Measurements from ENCODE around the gene NFATC1.

Gene NFATC1

DNA sequence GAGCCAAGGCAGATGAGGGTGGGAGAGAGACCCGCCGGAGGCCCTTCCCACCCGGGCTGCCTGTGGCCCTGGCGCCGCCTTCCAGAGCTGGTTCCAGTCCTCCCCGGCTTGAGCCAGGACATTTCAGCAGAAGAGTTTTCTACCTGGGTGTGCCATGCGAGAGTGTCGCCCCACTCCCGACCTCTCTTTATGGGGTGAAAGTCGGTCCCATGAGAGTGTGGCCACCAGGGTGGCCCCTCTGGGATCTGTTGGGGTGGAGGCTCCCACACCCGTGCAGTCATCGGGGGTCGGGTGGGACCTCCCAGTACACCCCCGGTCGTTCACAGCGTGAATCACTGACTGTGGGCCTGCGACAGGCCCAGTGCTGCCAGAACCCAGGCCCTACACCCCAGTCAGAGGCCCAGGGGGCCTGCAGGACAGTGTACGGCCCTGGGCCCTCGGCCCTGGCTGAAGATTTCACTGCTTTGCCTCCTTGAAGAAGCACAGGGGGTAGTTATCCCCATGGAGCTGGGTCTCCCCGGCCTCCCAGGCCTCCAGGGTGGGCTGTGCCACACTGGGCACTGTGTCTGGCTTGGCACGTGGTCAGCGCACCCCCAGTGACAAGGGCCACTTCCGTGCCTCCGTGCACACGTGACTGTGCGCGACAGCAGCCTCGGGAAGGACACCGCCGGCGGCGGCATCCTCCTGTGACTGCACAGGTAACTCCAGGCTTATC lies 5.9 kb downstream of the NFATC1 start:
- H3K4me3 ChIP-seq (ENCODE audit: low read depth, low read length), result no peak overlapping the region
- DNase-seq (ENCODE audit: low read depth), result no peak

DNA sequence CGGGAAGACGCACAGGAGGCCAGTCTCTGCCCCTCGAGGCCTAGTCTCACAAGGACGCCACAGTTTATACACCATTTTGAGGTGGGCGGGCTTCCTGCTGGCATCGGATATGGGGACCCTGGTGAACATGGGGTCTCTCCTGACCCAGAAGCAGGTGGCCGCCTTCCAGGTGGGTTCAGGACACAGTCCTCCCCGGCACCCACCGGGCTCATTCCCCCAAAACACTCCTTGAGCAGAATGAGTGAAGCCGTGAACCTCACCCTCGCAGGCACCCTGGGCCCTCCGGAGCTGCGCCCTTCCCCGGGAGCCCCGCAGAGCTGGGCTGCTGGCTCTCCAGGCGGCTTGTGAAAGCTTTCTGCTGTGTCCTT lies 6.5 kb downstream of the NFATC1 start:
- no peak for DNase-seq (ENCODE audit: low read depth)

DNA sequence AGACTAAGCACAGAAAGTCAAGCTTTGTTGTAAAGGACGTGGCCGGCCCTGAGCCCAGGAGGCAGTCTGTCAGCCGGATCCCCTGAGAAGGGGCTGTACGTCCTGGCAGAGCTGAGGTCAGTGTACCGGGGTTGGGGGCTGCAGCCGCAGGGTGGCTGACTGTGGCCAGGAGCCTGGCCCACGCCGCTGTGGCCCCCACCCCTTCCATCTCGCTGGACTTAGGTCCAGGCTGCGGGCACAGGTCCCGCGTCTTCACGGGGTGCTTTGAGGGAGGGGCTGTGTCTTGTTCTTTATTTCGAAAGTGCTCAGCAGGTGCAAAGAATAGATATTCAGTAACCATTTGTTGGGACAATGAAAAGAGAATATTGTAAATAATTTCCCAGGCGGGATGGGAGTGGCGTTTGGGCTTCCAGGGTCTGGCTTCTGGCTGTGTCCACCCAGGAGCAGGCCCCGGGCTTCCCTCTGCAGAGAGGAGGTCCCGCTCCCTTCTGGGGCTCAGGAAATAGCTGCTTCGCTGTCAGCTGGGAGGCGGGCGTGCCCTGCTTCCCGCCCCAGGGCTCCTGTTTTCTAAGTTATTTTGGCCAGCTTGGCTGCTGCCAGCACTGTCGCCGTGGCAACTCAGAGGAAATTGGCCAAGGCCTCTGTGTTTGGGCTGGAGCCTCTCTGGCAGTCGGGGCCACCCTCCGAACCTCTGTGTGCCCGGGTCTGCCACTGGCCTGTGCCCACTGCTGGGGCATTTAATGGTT lies 7.4 kb downstream of the NFATC1 start:
- H3K4me3 ChIP-seq (ENCODE audit: low read depth, low read length), result no peak overlapping the region
- DNase-seq (ENCODE audit: low read depth), result no peak

More for the DNA sequence above, 6.5 kb downstream of the NFATC1 start:
- no peak overlapping the region for H3K4me3 ChIP-seq (ENCODE audit: low read depth, low read length)

DNA sequence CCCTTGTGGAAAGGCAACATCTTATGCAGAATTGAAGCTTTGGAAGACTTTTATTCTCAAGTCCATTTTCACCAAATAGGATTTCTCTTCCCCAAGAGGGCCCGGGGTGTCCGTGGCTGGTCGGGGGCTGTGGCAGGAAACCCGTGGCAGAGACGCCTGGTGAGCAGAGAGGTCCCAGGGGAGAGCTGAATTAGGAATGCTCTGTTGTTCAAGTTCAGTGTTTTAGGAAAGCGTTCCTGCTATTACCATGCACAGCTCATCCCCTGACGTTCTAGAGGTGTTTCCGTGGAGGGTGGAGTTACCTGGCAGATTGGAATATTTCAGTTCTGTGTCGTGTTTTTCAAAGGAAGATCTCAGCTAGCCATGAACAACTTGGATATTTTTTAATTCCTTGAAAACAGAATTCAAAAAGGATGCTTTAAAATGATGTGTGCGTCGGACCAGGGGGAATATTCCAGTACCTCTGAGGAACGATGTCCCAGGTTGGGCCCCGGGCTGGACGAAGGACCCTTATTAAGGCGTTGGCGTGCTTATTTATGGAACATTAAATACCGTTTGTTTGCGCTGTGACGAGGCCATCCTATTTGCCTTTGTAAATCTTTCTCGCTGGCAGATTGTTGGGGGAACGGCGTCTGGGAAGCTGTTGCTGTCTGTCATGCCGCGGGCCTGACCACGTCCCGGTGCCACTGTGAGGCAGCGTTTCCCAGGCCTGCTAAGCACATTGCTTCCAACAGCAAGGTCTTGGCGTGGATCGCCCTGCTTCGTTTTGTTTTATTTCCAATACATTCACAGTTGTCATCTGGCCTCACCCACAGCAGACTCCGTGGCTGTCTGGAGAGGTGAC lies 8.2 kb downstream of the NFATC1 start:
- H3K4me3 ChIP-seq (ENCODE audit: low read depth, low read length), result no peak overlapping the region
- DNase-seq (ENCODE audit: low read depth), result no peak

DNA sequence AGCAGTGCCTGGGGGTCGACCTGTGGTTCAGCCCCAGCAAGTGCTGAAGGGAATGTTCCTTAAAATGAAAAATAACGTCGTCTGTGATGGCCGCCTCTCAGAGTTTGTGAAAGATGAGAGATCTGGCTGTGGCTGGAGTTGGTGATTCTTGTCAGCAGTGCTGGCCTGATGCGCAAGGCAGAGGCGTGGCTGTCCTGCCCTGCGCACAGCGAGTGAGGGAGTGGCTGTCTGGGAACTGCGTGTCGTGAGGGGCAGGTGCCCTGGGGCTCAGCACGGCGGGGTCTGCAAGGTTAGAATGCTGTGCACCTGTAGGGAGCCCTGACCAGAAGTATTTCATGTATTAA lies 8.8 kb downstream of the NFATC1 start:
- H3K4me3 ChIP-seq (ENCODE audit: low read depth, low read length), result no peak overlapping the region
- DNase-seq (ENCODE audit: low read depth), result no peak

DNA sequence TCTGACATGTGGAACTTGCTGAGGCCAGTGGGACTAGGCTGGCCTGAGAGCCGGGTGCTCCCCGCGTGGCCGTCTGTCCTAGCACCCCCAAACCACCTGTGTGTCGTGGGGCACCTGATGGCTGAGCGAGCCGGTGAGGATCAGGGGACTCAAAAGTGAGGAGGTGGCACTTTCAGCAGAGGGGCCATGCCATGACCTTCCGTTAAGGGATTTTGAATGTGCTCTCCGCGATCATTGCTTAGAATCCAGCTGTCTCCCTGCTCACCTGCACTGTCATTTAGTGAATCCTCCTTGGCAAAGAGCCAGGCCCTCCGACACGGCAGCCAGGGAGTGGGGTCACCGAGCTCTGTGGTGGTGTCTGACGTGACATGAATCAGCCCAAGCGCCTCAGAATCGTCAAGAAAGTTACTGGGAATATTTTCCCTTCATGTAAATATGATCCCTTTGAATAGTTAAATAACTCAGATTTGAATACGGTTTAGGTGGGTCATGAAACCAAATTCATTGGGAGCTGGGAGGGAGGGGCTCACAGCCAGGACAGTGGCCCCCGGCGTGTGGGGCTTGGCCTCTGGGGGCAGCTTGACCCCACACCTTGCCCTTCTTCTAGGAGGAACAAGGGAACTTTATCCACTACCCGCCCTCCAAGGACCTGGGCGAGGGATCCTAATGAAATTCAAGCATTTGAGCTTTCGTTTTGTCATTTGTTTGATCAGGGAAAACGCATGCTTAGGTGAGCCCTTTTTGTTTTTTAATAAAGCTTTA lies 9.5 kb downstream of the NFATC1 start:
- no peak for DNase-seq (ENCODE audit: low read depth)
- H3K4me3 ChIP-seq (ENCODE audit: low read depth, low read length), result no peak overlapping the region

DNA sequence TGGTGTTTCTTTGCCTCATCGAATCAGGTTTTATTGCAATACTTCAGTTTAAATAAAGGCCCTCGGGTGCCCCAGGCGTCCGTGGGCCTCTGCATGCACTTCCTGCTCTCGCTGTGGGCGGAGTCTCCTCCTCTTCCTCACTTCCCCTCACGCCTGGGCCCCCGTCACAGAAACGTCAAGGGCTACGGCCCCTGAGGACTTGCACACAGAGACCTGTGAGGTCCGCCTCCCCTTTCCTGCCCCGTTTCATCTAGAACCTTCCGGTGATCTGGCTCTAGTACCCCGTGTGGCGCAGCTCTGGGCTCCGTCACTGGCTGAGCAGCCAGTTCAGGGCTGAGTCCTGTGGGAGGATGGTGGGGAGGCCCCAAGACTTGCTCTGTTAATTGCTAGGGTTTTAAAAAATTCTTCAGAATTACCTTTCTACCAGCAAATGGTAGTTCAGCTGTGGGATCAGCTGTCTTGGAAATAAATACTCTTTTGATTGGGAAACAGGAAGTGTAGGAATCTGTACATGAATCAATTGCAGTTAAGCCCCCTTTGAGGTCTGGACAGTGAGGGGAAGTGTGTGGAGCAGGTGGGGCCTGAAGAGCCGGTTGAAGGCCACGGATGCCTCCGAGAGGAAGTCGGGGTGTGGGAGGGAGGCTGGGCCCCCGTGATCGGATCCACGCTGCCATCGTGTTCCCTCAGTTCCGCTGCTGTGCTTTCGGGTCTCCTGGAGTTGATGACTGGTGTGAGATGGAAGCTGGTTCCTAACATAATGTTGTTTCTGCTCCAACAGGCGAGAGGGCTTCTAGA lies 10.2 kb downstream of the NFATC1 start:
- no peak overlapping the region for H3K4me3 ChIP-seq (ENCODE audit: low read depth, low read length)
- no peak for DNase-seq (ENCODE audit: low read depth)

DNA sequence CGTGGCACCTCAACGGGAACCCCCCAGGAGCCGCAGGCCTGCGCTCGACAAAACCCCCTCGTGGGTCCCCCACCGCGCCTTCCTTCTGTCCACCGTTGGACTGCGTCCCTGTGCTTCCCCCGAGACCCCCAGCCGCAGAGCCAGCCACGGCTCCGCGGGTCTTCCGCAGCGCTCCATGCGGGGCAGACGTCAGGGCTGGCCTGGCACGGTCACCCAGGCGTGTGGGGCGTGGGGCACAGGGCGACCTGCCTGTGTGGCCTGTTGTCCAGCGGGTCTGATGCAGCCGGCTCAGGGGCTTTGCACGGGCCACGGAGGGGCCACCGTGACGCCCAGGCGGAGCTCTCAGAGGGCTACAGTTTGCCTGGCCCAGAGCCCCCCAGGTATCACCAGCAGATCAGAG lies 11.0 kb downstream of the NFATC1 start:
- DNase-seq (ENCODE audit: low read depth), result no peak
- H3K4me3 ChIP-seq (ENCODE audit: low read depth, low read length), result no peak overlapping the region

DNA sequence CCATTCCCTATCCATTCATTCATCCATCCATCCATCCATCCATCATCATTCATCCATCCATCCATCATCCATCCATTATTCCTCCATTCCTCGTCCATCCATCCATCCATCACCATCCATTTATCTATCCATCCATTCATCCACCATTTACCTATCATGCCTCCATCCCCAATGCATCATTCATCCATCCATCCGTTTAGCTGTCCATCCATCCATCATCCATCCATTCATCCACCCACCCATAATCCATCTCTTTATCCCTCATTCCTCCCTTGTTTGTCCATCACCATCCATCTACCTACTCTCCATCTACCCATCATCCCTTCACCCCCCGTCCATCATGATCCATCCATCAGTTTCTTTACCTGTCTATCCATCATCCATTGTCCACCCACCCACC lies 13.6 kb downstream of the NFATC1 start:
- no peak for DNase-seq (ENCODE audit: low read depth)
- H3K4me3 ChIP-seq (ENCODE audit: low read depth, low read length), result no peak overlapping the region

DNA sequence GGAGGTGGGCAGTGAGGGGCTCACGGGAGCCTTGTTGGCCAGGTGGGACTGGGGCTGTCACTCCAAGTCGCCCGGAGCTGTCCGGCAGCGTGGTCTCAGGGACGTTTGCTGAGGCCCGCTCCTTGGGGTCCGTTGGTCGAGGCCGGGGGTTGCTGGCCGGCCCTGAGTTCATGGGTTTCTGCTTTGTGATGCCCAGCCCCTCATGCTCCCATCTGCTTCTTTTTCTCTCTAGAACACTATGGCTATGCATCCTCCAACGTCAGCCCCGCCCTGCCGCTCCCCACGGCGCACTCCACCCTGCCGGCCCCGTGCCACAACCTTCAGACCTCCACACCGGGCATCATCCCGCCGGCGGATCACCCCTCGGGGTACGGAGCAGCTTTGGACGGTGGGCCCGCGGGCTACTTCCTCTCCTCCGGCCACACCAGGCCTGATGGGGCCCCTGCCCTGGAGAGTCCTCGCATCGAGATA lies 14.5 kb downstream of the NFATC1 start:
- DNase-seq (ENCODE audit: low read depth), result no peak
- H3K4me3 ChIP-seq (ENCODE audit: low read depth, low read length), result no peak overlapping the region

DNA sequence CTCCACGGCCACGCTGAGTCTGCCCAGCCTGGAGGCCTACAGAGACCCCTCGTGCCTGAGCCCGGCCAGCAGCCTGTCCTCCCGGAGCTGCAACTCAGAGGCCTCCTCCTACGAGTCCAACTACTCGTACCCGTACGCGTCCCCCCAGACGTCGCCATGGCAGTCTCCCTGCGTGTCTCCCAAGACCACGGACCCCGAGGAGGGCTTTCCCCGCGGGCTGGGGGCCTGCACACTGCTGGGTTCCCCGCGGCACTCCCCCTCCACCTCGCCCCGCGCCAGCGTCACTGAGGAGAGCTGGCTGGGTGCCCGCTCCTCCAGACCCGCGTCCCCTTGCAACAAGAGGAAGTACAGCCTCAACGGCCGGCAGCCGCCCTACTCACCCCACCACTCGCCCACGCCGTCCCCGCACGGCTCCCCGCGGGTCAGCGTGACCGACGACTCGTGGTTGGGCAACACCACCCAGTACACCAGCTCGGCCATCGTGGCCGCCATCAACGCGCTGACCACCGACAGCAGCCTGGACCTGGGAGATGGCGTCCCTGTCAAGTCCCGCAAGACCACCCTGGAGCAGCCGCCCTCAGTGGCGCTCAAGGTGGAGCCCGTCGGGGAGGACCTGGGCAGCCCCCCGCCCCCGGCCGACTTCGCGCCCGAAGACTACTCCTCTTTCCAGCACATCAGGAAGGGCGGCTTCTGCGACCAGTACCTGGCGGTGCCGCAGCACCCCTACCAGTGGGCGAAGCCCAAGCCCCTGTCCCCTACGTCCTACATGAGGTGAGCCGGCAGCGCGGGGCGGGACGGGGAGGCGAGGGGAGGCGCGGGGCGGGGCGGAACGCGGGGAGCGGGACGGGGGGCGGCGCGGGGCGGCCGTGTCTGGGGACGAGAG lies 15.2 kb downstream of the NFATC1 start:
- H3K4me3 ChIP-seq (ENCODE audit: low read depth, low read length), result no peak overlapping the region
- no peak for DNase-seq (ENCODE audit: low read depth)

DNA sequence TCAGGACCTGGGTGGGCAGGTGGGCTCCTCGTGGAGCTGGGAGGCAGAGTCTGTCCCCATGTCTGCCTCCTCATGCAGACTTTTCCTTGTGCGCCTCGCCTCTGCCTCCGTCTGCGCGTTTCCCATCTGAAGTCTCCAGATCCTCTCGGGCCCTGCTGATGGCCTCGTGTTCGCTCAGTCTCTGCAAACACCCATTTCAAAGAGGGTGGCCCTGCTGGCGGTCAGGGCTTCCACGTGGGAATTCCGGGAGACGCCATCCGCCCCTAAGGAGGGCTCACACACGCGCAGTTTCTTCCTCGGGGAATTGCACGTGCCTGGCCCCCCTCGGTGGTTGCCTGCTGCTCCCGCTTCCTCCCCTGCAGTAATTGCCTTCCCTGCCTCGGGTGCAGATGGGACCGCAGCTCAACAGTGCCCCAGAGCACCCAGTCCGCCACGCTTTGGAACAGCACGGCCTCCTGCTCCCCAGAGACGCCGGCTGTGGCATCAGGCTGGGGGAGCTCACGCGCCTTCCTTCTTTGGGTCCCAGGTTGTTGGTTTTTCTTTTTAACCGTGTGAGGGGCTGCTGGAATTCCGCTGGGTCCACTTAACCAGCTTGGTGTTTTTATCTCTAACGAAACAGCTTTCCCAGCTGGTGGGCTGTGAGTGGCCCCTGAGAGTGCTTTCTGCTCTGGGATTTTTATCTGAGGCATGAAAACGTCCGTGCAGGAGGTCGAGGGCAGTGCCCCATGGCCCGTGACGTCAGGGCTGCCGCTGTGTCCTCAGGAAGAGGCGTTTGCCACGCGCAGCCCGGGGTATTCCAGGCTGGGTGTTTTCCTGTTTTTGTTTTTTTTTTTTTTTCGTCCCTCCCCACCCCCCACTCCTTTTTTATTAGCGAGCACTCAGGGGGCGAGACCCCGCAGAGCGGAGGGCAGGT lies 16.1 kb downstream of the NFATC1 start:
- H3K4me3 ChIP-seq (ENCODE audit: low read depth, low read length), result no peak overlapping the region
- no peak for DNase-seq (ENCODE audit: low read depth)

DNA sequence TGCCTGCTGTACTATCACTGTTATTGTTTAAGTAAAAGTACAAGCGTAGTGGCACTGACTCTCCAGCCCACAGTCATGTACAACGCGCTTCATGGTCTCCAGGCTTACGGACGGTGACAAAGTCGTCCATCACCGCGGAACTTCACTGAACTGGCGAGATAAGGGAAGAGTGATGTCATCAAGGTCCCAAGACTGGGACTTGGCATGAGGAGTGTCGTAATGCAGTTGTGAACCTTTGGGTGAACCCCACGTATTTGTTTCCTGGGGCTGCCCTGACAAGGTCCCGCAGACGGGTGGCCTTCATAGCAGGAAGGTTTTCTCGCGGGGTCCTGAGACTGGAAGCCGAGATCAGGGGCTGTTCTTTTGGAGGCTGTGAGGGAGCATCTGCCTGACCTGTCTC lies 17.3 kb downstream of the NFATC1 start:
- DNase-seq (ENCODE audit: low read depth), result no peak
- H3K4me3 ChIP-seq (ENCODE audit: low read depth, low read length), result no peak overlapping the region

DNA sequence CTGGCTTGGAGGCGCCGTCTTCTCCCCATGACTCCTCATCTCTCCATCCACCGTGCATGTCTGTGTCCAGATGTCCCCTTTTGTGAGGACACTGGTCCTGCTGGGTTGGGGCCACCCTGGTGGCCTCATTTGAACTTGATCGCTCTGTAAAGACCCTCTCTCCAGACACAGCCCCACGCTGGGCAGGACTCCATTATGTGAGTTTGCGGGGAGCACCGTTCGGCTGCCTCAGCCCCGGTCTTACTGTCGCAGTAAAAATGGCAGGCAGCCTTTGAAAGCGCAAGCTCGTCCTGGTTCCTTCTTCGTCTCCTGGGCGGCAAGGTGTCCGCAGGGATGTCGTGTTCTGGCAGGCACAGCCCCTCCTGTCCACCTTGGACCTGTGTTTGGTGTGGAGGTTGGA lies 17.7 kb downstream of the NFATC1 start:
- no peak overlapping the region for H3K4me3 ChIP-seq (ENCODE audit: low read depth, low read length)
- no peak for DNase-seq (ENCODE audit: low read depth)

DNA sequence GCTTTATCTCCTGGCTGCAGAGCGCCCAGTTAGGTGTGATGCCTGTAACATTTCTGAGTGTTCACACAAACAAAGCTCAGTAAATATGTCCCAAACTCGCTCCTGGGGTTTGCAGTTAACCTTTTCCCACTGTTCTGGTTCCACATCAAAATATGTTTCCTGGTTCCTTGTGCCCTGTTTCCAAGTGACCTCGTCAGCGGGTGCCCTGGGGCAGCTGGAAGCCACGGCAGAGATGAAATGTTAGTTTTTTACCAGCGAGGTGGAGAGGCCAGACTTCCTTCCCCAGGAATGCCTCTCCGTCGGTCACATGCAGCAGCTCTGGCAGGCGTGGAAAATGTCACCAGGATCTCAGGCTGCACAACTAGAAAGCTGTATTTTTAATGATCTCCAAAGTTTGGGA lies 18.2 kb downstream of the NFATC1 start:
- DNase-seq (ENCODE audit: low read depth), result no peak
- H3K4me3 ChIP-seq (ENCODE audit: low read depth, low read length), result no peak overlapping the region

DNA sequence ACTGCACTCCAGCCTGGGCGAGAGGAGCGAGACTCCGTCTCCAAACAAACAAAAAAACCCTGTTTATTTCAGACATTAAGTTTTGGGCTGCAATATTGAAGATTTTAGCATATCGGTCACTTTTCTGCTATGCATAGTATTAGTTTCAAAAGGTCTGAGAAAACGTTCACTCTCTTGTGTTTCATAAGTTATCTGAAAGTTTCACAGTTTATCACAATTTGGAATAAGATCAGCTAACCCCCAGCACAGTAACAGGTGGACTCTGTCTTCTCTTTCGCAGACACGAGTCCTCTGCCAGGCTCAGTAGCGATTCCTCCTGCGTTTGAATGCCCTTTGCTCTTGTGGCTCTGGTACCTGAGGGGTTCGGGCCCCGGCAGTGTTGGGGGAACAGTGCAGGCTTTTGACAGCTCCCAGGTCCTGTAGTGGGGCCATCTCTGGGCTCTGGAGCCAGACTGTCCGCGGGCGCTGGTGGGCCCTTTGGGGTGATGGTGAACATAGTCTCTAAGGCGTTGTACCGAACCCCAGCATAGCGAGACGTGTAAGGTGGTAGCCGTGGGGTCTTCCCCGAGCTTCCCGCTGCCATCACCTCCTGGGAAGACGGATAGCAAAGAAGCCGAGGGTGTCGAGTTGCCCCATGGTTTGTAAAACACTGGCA lies 20.4 kb downstream of the NFATC1 start:
- no peak for DNase-seq (ENCODE audit: low read depth)
- no peak overlapping the region for H3K4me3 ChIP-seq (ENCODE audit: low read depth, low read length)

DNA sequence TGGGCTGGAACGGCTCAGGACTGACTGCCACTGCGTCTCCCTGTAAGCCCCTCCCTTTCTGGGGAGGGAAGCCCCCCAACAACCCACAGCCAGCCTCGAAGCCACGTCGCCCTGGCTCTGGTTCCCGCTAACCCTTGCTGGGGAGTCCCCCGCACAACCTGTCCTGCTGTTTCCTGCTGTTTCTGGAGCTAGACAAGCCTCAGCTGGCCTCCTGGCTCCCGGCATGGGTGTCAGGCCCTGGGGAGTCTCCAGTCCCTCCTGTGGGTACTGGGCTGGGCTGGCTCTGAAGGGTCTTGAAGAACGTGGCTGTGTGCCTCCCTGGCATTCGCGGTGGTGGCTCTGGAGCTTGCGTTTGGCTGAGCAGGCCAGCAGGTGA lies 20.9 kb downstream of the NFATC1 start:
- DNase-seq (ENCODE audit: low read depth), result no peak

More for the DNA sequence above, 20.9 kb downstream of the NFATC1 start:
- H3K4me3 ChIP-seq (ENCODE audit: low read depth, low read length), result no peak overlapping the region

Measured in skeletal muscle cell (primary cell).